Activated T-helper 1 cell treated with anti-CD3 and anti-CD28 coated beads, Interleukin-2, amount 50 U/mL, for 16 hours (primary cell): ENCODE results near the gene COLEC12.
"Not testable (repeated sequence)": the region's sequence is repeated elsewhere in the genome, so short reads cannot be mapped to it uniquely, and the experiment has no call there.

Experiments
- DNase-seq, 2 donors: peaks; one replicate each; pipeline ENCODE4 v3.0.0-alpha.2; 2020; ENCODE audit warnings: low read depth in 1 of 2, low spot score in 1 of 2

Gene COLEC12

DNA sequence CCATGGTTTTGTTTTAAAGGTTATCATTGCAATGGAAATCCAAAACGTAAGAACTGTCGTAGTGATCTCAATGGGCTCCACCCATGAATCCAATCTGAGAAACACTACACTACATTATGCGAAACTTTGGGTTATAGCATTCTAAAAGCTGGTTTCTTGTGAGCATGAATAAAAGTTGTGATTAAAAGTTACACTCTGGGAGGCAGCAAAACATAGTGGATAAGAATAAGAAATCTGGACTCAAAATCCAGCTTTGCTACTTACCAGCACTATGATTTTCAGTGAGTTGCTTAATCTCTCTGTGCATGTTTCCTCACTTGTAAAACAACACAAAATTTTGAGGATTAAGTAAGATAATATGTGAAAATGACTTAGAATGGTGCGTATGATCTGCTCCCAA is 207.0 kb downstream of the COLEC12 start:
- DNase-seq, result no peak

GRCh38 chr18:292271-292670 is 208.2 kb downstream of the COLEC12 start:
- no peak for DNase-seq

DNA sequence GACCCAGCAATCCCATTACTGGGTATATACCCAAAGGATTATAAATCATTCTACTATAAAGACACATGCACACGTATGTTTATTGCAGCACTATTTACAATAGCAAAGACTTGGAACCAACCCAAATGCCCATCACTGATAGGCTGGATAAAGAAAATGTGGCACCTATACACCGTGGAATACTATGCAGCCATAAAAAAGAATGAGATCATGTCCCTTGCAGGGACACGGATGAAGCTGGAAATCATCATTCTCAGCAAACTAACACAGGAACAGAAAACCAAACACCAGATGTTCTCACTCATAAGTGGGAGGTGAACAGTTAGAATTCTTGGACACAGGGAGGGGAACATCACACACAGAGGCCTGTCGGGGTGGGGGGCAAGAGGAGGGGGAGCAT is 210.5 kb downstream of the COLEC12 start:
- DNase-seq, result not testable (repeated sequence)

GRCh38 chr18:289026-289425 is 211.5 kb downstream of the COLEC12 start:
- no peak for DNase-seq

GRCh38 chr18:286515-287310 is 213.8 kb downstream of the COLEC12 start:
- no peak for DNase-seq

DNA sequence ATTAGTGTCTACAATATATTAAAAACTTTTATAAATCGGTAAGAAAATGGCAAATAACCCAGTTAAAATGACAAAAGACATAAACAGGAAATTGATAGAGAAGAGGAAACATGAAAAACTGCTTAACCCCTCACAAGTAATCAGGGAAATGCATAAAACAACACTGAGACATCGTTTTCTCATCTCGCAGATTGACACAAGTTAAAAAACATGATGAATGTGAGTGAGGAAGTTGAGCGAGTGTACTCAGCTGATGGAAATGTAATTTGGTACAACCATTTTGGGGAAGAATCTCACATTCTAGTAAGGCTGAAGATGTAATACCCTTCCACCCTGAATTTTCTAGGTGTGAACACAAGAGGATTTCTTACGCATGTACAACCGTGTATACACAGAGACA is 214.7 kb downstream of the COLEC12 start:
- no peak for DNase-seq

DNA sequence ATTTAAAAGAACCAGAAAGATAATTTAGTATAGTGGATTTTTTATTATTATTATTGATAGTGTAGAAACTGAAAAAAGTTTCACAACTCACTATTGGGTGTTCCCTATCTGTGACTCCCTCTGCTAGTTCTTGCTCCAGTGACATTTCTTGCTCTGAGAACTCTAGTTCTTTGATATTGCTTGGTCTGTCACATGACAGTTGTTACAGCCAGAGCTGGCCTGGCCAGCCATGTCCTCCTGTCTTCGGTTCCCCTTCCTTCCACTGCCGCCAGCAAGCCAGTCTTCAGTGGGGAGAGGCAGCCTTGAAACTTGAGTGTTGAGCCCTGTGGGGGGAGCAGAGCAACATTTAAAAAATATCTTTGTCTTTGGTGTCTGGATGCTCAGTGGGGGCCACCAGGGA is 225.0 kb downstream of the COLEC12 start:
- no peak for DNase-seq

DNA sequence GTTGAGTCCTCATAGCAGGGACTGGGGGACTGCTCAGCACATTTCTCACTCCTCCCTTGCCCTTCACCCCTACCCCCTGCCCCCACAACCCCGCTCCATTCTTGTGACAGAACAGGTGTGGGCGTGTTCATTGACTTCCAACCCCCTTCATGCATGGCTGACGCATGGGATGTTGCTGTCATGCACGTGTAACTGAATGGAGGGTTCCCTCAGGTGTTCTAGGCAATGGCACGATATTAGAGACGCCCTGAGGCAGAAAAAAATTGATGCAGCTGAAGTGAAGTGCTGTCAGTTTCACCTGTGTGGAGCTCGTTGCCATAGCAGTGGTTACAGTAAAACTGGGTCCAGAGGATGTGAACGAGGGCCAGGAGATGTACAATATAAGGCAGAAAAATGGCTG is 226.2 kb downstream of the COLEC12 start:
- no peak for DNase-seq

GRCh38 chr18:273525-273924 is 227.0 kb downstream of the COLEC12 start:
- no peak for DNase-seq

- DNase-seq, result no peak
These were observed 227.9 kb downstream of the COLEC12 start for GRCh38 chr18:272650-273049.

DNA sequence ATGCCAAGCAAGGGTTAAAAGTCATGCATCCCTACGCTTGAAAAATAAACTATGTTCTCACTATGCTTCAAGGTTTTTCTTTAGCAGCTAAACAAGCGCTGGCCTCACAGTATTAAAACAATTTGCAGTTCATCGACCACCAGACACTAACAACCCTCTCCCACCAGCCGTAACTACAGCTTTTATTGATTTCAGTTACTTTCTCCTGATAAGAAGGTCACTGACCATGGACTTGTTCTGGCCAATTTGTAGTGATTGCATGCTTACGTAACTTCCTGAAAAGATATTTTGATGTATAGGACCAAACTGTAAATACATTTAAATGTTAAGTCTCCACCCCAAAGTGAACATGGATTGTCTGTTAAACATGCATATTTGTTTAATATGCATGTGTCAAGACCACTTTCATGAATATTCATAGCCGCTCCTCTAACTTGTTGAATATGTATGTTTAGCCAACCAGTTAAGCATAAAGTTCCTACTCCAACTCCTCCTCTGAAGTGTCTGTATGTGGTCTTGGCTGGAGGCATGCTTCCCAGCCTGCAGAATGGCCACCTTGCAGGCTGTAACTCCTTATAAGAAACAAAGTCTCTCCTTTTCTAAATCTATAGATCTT is 230.9 kb downstream of the COLEC12 start:
- DNase-seq, result no peak

DNA sequence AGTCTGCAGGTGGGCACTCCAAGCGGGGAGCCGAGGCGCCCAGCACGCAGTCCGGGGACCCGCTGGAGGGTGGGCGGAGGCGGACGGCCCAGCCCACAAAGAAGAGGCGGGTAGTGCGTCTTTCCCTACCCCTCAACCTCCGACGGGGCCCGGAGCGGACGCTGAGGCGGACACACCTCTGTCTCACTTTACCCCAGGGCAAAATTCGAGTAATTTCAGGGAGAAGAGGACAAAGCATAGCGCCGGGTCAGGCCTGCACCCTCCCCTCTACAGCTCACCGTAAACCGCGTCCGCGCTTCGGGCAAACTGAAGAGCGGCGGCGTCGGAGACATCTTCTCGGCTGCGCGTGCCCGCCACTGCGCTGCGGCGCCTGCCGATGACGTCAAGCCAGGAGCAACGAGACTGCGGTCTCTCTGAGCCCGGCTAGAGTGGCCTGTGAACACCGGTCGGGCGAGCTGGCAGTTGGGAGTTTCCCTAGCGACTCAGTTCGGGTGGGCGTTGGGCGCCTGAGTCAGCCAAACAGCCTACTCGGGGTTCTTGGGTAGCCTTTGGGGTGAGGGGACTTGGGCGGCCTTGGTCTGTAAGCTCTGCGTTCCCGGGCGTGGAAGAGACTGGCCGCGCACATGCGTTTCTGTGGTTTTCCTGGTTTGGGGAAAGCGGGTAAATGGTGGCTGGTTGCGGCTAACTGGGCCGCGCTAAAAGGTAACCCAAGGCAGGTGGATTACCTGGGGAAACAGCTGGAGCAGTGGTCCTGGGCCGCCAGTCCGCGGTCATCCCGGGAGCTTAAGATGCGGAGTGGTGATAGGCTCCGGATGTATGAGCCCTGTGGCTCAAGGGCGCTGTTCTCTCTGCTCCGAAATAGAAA is 232.6 kb downstream of the COLEC12 start, which contains the start of gene THOC1:
TSS of gene THOC1 (minus strand) at position 360 of the 865 bp plus-strand sequence. CDS start at position 332, 28 bp downstream.
- DNase-seq, result peak; percentile 81 to 90

DNA sequence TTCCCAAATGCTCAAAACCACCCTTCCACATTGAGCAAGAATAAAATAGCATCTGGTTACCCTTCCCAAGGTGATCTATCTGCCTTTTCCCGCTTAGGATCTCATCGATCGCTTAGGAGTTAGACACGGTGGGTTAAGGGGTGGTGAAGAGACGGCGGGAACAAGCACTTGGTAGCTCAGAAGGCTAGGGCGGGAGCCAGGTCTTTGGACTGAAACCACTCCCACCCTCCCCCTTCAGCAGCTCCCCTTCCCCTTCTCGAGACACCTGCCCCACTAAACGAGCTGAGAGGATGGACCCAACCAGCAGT is 233.2 kb downstream of the COLEC12 start:
- no peak for DNase-seq
